IMR-90 (cell line): ENCODE data around the gene CCSER2. TPM values are rescaled to one million over a fixed set of nuclear protein-coding genes. Genes with fewer than 3 reads are reported as not detected.

ENCODE experiments used
- ATAC-seq: fragments of 200-7000 bp; cut with Tn5 transposase; 2 replicates; pipeline ENCODE4 v1.9.1; 2020; ENCODE audit warnings: low read depth, mild to moderate bottlenecking, moderate library complexity
- BruUV-seq: library from RNA; stranded (reverse); fragments of 400-500 nt; replicated peaks from 2 replicates; lab custom pipeline; 2021; lab: Mats Ljungman, UMichigan
- CTCF ChIA-PET: fragments of 300-600 bp; formaldehyde crosslinking; extraction: SDS; loops from one replicate; lab custom pipeline; 2021; ENCODE audit warnings: antibody characterized with exemption; lab: Yijun Ruan, JAX
- POLR2A ChIA-PET: fragments of 300-600 bp; sonication (Branson Sonifier 250); formaldehyde crosslinking; loops from one replicate; lab custom pipeline; 2022; ENCODE audit warnings: antibody characterized with exemption; ENCODE audit not compliant: unreplicated experiment; lab: Charles Lee
- DNase-seq: peaks from one replicate; pipeline ENCODE4 v3.0.0; 2013
- H2AFZ ChIP-seq: replicated peaks from 2 replicates; pipeline ENCODE3; 2013; ENCODE audit warnings: low read length, mild to moderate bottlenecking; ENCODE audit not compliant: poor library complexity
- H2AK5ac ChIP-seq: 2 replicates; pipeline ENCODE4 v1.6.1; 2013; ENCODE audit warnings: low read depth, low read length, inconsistent platforms
- H2AK9ac ChIP-seq: replicated peaks from 2 replicates; pipeline ENCODE3; 2013; ENCODE audit warnings: mild to moderate bottlenecking, low read depth, low read length, moderate library complexity; ENCODE audit not compliant: poor library complexity
- H2BK120ac ChIP-seq: 2 replicates; pipeline ENCODE4 v1.6.1; 2013; ENCODE audit warnings: low read depth, low read length, inconsistent platforms
- H2BK15ac ChIP-seq: 3 replicates; pipeline ENCODE4 v1.6.1; 2013; ENCODE audit warnings: low read depth, low read length, inconsistent platforms
- H2BK20ac ChIP-seq: 2 replicates; pipeline ENCODE4 v1.6.1; 2013; ENCODE audit warnings: low read depth, mild to moderate bottlenecking, inconsistent platforms, low read length, moderate library complexity
- H2BK5ac ChIP-seq: 2 replicates; pipeline ENCODE4 v1.6.1; 2013; ENCODE audit warnings: mild to moderate bottlenecking, low read depth, low read length, inconsistent platforms; ENCODE audit not compliant: poor library complexity, severe bottlenecking
- H3K14ac ChIP-seq: replicated peaks from 2 replicates; pipeline ENCODE4 v1.6.1; 2013; ENCODE audit warnings: low read depth, low read length, inconsistent platforms
- H3K18ac ChIP-seq: 2 replicates; pipeline ENCODE4 v1.6.1; 2013; ENCODE audit warnings: low read depth, low read length, control low read depth
- H3K23ac ChIP-seq: 2 replicates; pipeline ENCODE4 v1.6.1; 2013; ENCODE audit warnings: low read depth, low read length, inconsistent platforms
- H3K27ac ChIP-seq: 2 replicates; pipeline ENCODE4 v1.5.1; 2013; ENCODE audit warnings: mild to moderate bottlenecking, control low read depth, low read length; ENCODE audit not compliant: insufficient read depth
- H3K27me3 ChIP-seq: 2 replicates; pipeline ENCODE4 v1.6.1; 2013; ENCODE audit warnings: low read length; ENCODE audit not compliant: control insufficient read depth, insufficient read depth
- H3K36me3 ChIP-seq: 2 replicates; pipeline ENCODE4 v1.6.1; 2013; ENCODE audit warnings: low read length, mixed read lengths; ENCODE audit not compliant: control insufficient read depth, insufficient read depth
- H3K4ac ChIP-seq: 2 replicates; pipeline ENCODE4 v1.6.1; 2013; ENCODE audit warnings: low read depth, low read length, inconsistent platforms
- H3K4me1 ChIP-seq: 2 replicates; pipeline ENCODE4 v1.6.1; 2013; ENCODE audit warnings: low read length, mixed read lengths; ENCODE audit not compliant: control insufficient read depth, insufficient read depth
- H3K4me2 ChIP-seq: 2 replicates; pipeline ENCODE4 v1.6.1; 2013; ENCODE audit warnings: low read depth, mild to moderate bottlenecking, control low read depth, low read length, moderate library complexity
- H3K4me3 ChIP-seq: 2 replicates; pipeline ENCODE4 v1.5.1; 2013; ENCODE audit warnings: low read depth, mild to moderate bottlenecking, control low read depth, low read length, moderate library complexity; ENCODE audit not compliant: insufficient read depth
- H3K56ac ChIP-seq: 2 replicates; pipeline ENCODE4 v1.6.1; 2013; ENCODE audit warnings: low read length, inconsistent platforms; ENCODE audit not compliant: insufficient read depth; ENCODE audit errors: extremely low read depth
- H3K79me1 ChIP-seq, 2 experiments: 2 replicates each; pipeline ENCODE4 v1.6.1; 2013; ENCODE audit warnings: low read length in 2 of 2, inconsistent platforms in 1 of 2, low read depth in 1 of 2
- H3K9ac ChIP-seq: 2 replicates; pipeline ENCODE4 v1.6.1; 2013; ENCODE audit warnings: low read depth, low read length, control low read depth
- H3K9me1 ChIP-seq: 2 replicates; pipeline ENCODE4 v1.6.1; 2013; ENCODE audit warnings: low read length, inconsistent platforms; ENCODE audit not compliant: insufficient read depth
- H3K9me3 ChIP-seq: 2 replicates; pipeline ENCODE4 v1.6.1; 2013; ENCODE audit warnings: low read length; ENCODE audit not compliant: control insufficient read depth, insufficient read depth
- H4K20me1 ChIP-seq: 2 replicates; pipeline ENCODE4 v1.6.1; 2013; ENCODE audit warnings: low read length, inconsistent platforms; ENCODE audit not compliant: insufficient read depth
- H4K5ac ChIP-seq: 2 replicates; pipeline ENCODE4 v1.6.1; 2013; ENCODE audit warnings: mild to moderate bottlenecking, low read depth, low read length, control low read depth
- H4K8ac ChIP-seq, 2 experiments: 2 replicates each; pipeline ENCODE4 v1.6.1; 2013; ENCODE audit warnings: low read depth in 2 of 2, low read length in 2 of 2, control low read depth in 1 of 2, inconsistent platforms in 1 of 2
- H4K91ac ChIP-seq: 2 replicates; pipeline ENCODE4 v1.6.1; 2013; ENCODE audit warnings: low read depth, low read length, inconsistent platforms; ENCODE audit not compliant: insufficient read depth
- BHLHE40 ChIP-seq: fragments of 150-350 bp; IDR thresholded peaks from 2 replicates; pipeline ENCODE4 v1.6.1; 2016; ENCODE audit warnings: mild to moderate bottlenecking, low read depth, low read length
- CHD1 ChIP-seq: IDR thresholded peaks from 2 replicates; pipeline ENCODE4 v1.6.1; 2012; ENCODE audit warnings: low read depth, low read length, improper control_type of control experiment
- CTCF ChIP-seq: conservative IDR thresholded peaks from 2 replicates; pipeline ENCODE4 v1.5.1; 2012; ENCODE audit warnings: mild to moderate bottlenecking, low read depth, low read length, improper control_type of control experiment
- ELK1 ChIP-seq: fragments of 150-350 bp; IDR thresholded peaks from 2 replicates; pipeline ENCODE4 v1.6.1; 2016; ENCODE audit warnings: low read depth, mild to moderate bottlenecking, low read length, moderate library complexity, borderline replicate concordance
- FOS ChIP-seq: fragments of 150-350 bp; IDR thresholded peaks from 2 replicates; pipeline ENCODE4 v1.6.1; 2016; ENCODE audit warnings: low read depth, low read length
- MAFK ChIP-seq: IDR thresholded peaks from 2 replicates; pipeline ENCODE4 v1.6.1; 2012; ENCODE audit warnings: low read depth, low read length, improper control_type of control experiment
- MAZ ChIP-seq: IDR thresholded peaks from 2 replicates; pipeline ENCODE4 v1.6.1; 2012; ENCODE audit warnings: low read depth, mild to moderate bottlenecking, low read length, improper control_type of control experiment, moderate library complexity, borderline replicate concordance
- MXI1 ChIP-seq: IDR thresholded peaks from 2 replicates; pipeline ENCODE4 v1.6.1; 2012; ENCODE audit warnings: low read depth, mild to moderate bottlenecking, low read length, moderate library complexity, borderline replicate concordance
- NFE2L2 ChIP-seq: fragments of 150-350 bp; IDR thresholded peaks from 2 replicates; pipeline ENCODE4 v1.6.1; 2016; ENCODE audit warnings: low read depth, mild to moderate bottlenecking, low read length
- RAD21 ChIP-seq: IDR thresholded peaks from 2 replicates; pipeline ENCODE4 v1.6.1; 2012; ENCODE audit warnings: low read length, improper control_type of control experiment
- RFX5 ChIP-seq: IDR thresholded peaks from 2 replicates; pipeline ENCODE4 v1.8.0; 2012; ENCODE audit warnings: low read depth, mild to moderate bottlenecking, low read length, moderate library complexity
- SMC3 ChIP-seq: fragments of 150-350 bp; IDR thresholded peaks from 2 replicates; pipeline ENCODE4 v1.6.1; 2016; ENCODE audit warnings: low read depth, mild to moderate bottlenecking, antibody characterized with exemption, low read length, moderate library complexity
- USF2 ChIP-seq: fragments of 150-350 bp; IDR thresholded peaks from 2 replicates; pipeline ENCODE4 v1.6.1; 2017; ENCODE audit warnings: mild to moderate bottlenecking, antibody characterized with exemption, low read length, low read depth
- WGBS, 2 experiments: methylation state at CpG; one replicate each; pipeline versions ENCODE4 v1.1.5 to v1.1.7; 2013; ENCODE audit warnings: missing lambda C conversion rate in 2 of 2; ENCODE audit not compliant: insufficient read length in 1 of 2; ENCODE audit errors: extremely low coverage in 2 of 2; 5-methylcytosine and 5-hydroxymethylcytosine counted together
- dilution Hi-C: fragments of 300-500 bp; cut with HindIII; formaldehyde crosslinking; loops from one replicate; pipeline ENCODE4 v1.14.3; 2018; ENCODE audit warnings: low sequenced_read_pairs; ENCODE audit not compliant: unreplicated experiment
- in situ Hi-C: fragments of 300-500 bp; cut with MboI; formaldehyde crosslinking; loops from 3 replicates; pipeline ENCODE4 v1.14.3; 2019; ENCODE audit warnings: low sequenced_read_pairs, inconsistent platforms, mixed read lengths
- intact Hi-C: fragments of 100-400 bp; cut with micrococcal nuclease; formaldehyde crosslinking; loops from 2 replicates; pipeline ENCODE4 v1.10.0; 2022
- polyA plus RNA-seq, 3 experiments: library from polyadenylated mRNA; depleted of rRNA; stranded (reverse); fragments of >200 nt; gene quantifications; 2 replicates each; pipeline ENCODE4 v1.2.3, GENCODE V29; 2012; ENCODE audit warnings: low replicate concordance in 1 of 3
- total RNA-seq: library from RNA; depleted of rRNA; stranded (reverse); fragments of >200 nt; gene quantifications from 2 replicates; pipeline ENCODE4 v1.2.3, GENCODE V29; 2012

The CCSER2 gene
- total and polyA plus RNA-seq, 2 of the 4 experiments (the other 2 are of a cell fraction) = 20.4 to 31.7 TPM

GRCh38 chr10:84412482-84412881, 84.1 kb downstream of the CCSER2 start:
- Histone ChIP-seq H3K4ac (no peak overlapping the region), H3K9ac (no peak overlapping the region), H2AK9ac (no peak overlapping the region), H3K9me3 (peaks cover 9% of the 10 kb centered on the region), H3K4me1 (no peaks in the 10 kb centered on the region), H3K4me3 (no peak overlapping the region), H3K4me2 (no peak overlapping the region), H3K18ac (no peak overlapping the region), H3K79me1 (peaks cover 33 to 43% of the 10 kb centered on the region in 2 experiments), H2BK20ac (no peak overlapping the region), H3K56ac (no peak overlapping the region), H3K14ac (no peak overlapping the region), H4K8ac (no peak overlapping the region), H3K36me3 (peaks cover 8% of the 10 kb centered on the region; the same call in 1 of the 2 replicates), H2BK15ac (no peak overlapping the region), H3K27me3 (no peaks in the 10 kb centered on the region), H4K91ac (no peak overlapping the region), H2AFZ (no peak overlapping the region), H3K9me1 (no peaks in the 10 kb centered on the region), H3K23ac (no peak overlapping the region), H3K27ac (no peak overlapping the region), H4K5ac (no peak overlapping the region), H2BK5ac (no peak overlapping the region), H4K20me1 (peaks cover 13% of the 10 kb centered on the region), H2BK120ac (no peak overlapping the region), H2AK5ac (no peak overlapping the region)
- POLR2A ChIA-PET = no interaction called here
- in situ Hi-C loops = no loop called here
- intact Hi-C loops = no loop called here
- dilution Hi-C loops = no loop called here
- no CpG with 5 or more reads among the region's 2 CpGs for WGBS, 2 experiments
- ATAC-seq = no peak
- BruUV-seq = no TSS peak
- DNase-seq = no peak
- CTCF ChIA-PET = no interaction called here
- no peak for TF ChIP-seq CHD1
- no peak for TF ChIP-seq MAZ
- no peak for TF ChIP-seq CTCF
- TF ChIP-seq ELK1 = no peak
- TF ChIP-seq SMC3 = no peak
- no peak for TF ChIP-seq NFE2L2
- TF ChIP-seq RAD21 = no peak
- no peak for TF ChIP-seq BHLHE40
- no peak for TF ChIP-seq USF2
- TF ChIP-seq MAFK = no peak
- no peak for TF ChIP-seq RFX5
- no peak for TF ChIP-seq MXI1
- no peak for TF ChIP-seq FOS
